CD4-positive, alpha-beta T cell treated with Interleukin-15 for 4 hours (primary cell): ENCODE measurements around the gene MBNL2.

Experiments used
- DNase-seq: peaks from one replicate; pipeline ENCODE4 v3.0.0-alpha.2; 2020; ENCODE audit warnings: low spot score

The MBNL2 gene

DNA sequence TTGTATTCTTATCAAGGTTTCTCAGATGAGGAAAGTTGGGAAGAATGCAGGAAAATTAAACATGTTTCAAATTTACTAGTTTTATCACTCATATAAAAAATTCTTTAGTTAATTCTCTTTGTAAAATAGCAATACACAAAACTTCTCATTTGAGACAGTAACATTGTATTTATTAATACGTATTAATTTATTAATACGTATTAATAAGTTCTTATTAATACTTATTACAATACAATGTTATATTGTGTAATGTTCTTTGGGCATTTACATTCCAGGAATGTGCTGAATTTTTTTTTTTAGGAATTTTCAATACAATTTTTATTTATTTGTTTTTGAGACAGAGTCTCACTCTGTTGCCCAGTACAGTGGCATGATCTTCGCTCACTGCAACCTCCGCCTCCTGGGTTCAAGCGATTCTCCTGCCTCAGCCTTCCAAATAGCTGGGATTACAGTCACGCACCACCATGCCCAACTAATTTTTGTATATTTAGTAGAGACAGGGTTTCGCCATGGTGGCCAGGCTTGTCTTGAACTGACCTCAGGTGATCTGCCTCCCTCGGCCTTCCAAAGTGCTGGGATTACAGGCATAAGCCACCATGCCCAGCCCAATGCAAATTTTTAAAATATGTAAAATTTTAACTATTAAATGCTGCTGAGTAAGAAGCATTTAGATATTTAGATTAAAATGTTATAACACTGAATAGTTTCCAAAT is 31.6 kb downstream of the MBNL2 start:
- DNase-seq: no peak

DNA sequence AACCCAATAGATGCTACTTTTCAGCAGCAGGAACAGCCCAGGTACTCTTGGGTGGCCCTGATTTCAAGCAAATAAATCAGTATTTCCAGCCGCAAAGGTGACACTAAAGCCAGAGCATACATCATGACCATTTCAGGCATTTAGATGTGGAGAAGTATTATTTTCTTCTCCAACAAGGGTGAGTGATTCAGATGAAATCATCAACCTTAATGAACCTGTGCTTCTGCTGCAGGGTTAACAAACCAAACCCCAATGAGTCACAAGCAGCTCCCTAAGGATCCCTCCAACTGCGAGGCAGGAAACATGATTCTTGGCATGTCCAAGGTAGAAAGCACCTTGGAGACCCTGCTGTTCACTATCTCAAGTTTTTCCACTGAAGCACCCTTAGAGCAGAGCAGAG is 32.7 kb downstream of the MBNL2 start:
- no peak for DNase-seq

DNA sequence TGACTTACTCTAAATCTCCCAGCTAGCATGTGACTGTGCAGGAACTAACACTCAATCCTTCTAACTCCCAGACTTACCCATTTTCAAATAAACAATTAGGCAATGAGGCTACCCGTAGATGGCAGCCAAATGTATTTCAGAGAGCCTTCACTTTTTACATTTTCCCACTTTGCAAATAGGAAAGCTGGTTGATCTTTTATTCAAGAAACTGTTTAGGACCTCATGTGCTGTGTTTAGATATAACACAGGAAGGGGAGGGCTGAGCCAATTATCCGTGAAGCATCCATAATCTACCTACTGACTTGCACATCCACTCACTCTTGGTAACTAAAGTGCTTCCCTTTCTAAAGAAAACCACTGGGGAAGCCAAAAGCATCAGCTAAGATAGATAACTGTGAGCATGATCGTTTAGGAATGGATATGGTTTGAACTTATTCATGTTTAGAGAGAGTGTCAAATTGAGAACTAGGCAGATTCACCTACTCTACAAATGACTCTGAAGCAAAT is 33.4 kb downstream of the MBNL2 start:
- DNase-seq: no peak

DNA sequence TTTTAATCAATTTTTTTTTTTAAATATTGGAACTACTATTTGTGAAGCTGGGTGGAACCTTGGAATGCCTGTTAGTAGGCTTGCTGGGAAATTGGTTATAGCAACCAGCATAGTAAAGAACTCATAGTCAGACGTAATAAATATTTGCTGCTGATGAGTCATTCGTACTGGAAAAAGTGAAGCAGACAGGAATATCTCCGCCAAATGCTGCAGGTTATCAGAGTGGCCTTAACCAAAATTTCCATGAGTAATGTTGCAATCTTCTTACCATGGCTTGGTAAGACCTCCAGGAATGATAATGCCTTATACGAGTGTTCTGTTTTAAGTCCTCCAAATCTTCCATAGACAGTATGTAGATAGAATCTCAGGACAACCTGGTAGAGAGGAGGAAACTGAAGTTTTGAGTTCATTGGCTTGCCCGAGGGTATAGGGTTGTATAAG is 34.2 kb downstream of the MBNL2 start:
- DNase-seq: no peak

DNA sequence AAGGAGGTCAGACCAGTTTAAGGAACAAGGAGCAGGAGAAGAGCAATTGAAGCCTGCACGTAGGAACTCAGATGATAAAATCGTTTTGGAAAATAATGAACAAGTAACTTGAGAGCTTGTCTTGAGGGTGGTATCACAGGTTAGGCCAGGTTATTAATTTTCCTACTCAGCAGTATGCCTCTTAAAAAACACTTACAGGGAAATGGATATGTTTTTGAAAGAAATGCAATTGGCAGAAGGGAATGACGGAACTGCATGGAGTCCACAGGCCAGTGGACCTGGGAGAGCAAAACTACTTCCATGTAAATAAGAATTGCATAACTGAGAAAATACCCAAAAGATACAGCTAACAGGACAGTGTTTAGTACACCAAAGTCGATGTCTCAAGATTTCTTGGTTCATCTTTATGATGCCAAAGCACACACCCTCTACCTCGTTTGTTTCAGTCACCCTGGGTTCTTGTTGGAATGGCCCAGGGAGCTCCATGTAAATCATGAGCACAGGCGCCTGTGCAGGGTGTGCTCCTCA is 35.2 kb downstream of the MBNL2 start:
- DNase-seq: no peak

DNA sequence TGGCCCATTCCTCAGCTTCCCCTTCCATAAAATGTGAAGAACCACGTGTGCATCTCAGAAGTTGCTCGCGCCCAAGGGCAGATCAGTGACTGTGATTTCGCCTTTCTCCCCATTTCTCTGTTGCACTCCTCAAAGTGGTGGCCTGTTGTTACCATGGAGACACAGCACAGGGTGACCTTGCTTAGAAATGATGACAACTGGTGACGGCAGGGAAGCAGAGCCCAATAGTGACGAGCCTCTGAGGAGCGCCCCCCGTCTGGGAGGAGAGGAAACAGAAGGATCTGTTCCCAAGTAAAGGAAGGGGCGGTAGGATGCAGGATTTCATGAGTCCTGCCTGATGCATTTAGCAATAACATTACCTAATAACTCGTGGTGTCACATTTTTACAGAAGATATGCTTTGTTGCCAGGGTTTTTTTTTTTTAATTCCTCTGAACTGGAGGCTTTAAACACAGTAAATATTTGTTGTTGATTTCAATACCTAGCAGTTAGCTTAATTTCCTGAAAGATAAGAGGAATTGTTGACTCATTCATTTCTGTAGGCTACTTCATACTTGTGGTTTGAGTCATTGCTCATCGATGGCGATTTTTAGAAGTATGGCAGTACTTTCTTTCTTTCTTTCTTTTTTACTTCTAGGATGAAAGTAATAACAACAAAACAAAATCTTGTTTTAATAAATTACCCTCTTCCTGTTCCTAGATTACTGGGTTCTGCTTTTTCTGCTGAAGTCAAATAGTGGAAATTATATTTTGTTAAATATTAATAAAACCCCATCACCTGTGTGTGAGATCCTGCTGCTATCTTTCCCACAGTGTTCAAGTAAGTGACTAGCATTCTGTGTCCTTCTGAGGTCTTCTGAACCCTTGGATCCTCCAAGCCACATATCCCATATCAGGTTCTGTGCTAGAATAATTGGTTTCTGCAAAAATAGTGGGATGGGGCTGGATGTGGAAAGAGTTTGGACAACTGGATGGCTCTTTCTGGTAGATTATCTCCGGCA is 36.0 kb downstream of the MBNL2 start:
- peak; percentile 57 for DNase-seq

DNA sequence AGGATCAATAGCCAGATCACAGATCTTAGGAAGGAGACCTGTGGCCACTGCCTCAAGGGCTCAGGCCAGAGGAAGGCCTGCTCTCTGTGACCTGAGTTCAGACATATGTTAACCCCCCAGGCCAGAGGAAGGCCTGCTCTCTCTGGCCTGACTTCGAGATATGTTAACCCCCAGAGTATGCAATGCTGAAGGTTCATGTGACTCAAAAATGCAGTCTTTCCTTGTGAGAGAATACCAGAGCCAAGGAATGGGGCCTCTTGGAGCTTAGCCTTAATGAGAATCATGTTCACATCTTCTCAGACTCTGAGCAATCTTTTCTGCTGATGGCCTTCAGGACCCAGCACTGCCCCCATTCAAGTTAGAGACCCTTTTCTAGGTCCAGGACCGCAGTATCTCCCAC is 36.7 kb downstream of the MBNL2 start:
- DNase-seq: no peak

DNA sequence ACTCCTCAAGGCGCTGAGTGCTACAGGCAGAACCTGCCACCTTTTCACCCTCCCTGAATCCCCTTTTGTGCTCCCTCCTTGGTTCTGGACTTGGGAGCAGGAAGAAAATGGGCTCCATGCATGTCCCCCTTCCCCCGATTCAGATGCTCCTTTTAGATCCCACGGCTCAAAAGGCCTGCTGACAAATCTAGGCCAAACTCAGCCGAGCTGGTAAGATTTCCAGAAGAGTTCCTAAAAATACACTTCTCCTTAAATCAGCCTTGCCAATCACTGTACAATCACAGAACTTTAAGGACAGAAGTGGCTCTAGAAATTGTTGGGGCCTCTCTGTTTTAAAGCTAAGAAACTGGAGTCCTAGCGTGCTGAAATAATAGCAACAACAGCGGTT is 37.3 kb downstream of the MBNL2 start:
- no peak for DNase-seq

DNA sequence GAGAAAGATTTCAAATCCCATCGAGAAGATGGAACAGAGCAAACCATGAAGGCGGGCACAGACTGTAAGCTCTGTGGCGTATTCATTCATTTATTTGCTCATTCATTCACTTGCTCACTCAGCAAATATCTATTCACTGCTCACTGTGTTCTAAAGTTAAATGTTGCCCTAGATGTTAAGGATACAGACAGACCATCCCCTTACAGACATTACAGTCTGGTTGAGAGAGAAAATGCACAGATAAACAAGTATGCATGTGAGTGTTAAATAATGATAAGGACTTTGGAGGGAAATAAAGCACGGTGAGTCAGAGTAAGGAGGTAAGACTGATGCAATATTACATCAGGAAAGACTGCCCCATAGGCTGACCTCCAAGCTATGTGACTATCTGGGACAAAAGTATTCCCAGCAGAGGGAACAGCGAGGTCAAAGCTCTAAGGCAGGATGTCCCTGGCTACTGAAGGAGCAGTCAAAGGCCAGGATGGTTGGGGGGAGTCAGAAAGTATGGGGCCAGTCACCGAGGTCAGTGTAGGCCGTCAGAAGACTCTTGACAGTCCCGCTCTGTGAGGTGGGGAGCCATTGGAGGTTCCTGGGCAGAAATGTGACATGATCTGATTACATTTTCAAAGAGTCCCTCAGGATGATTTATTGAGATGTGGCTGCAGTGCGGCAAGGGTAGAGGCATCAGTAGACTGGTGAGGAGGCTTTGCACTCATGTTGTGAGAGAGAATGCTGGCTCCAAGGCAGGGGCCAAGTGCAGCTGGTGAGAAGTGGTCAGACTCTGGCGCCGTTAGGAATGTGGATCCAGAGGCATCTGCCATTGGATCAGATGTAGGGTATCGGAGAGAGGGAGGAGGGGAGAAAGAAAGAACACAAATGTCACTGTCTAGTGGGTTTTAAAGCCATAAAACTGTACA is 37.9 kb downstream of the MBNL2 start:
- DNase-seq: no peak

DNA sequence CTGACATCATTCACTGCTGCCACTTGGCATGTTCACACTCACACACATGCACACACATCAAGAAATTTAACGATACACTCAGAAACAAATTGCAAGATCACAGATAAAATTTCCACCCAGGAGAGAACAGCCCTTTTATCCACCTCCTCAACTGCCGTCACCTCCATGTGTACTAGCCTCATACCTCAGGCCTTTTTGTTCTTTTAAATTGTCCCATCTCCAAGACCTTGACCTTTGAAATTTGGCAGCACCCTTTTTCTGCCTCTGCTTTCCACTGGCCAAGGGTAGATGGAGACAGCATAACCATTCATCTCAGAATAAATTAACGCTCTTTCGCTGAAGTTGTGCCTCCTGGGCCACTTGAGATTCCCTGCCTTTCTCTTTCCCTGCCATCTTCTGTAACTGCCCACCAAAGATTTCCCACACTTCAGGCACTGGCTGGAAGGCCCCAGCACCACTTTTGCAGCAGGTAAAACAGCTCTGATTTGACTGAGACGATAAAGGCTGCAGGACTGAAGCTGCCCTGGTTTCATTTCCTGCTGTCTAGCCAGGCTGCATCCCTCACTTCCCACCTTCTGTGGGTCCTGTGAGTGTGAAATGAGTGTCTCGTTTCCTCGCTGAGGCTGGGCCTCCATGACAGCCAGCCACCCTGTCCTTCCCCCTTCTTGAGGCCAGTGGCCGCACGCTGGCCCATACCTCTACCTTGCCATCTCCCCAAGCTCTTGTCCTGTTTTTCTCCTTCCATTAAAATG is 39.3 kb downstream of the MBNL2 start:
- DNase-seq: peak; percentile 28

DNA sequence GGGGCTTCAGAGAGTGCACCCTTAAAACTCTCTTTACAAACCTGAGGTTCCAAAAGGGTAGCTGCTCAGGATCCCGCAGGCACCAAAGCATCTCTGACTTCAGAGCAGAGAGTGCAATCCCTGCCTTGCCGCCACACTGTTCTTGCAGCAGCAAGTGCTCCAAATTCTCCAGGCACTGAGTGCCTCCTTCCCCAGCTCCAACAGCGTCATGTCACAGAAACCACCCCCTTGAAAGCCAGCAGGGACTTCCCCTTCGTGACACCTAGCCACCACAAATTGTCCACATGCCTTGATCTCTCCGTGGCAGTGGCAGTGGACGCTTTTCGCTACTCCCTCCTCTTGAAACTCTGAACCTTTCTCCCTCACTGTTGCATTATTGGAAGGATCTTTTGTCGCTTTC is 39.9 kb downstream of the MBNL2 start:
- no peak for DNase-seq

DNA sequence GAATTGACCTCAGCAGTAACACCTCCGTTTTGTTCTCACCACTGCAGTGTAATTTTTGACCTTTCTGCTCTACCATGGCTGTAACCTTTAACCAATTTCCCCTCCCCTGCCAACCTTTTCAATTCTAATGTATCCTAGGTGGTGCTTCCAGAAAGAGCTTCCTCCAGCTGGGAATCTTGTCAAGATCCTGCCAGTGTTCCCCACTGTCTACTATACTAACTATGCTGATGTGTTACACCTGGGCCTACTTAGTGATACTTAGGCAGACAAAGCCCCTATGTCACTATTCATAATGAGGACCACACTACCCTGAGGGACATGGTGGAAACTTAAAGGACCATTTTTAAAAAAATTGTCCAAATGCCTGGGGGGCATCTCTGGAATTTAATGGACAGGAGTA is 41.0 kb downstream of the MBNL2 start:
- no peak for DNase-seq

DNA sequence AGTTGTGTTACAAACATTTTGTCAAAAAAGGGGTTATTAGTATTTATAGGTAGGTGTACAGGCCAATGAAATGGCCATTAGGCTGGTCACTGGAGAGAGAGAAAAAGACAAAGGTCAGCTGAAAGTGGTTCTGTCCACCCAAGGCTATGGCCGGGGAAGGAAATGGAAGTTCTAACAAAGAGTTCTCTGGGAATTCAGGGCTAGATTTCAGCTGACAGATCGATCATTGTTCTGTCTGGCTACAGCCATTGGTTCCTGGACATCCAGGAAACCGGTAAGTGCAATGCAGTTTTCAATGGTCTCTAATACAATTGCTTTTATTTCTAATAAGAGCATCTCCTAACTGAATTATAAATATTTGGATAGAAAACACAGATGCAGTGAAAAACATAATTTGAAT is 42.5 kb downstream of the MBNL2 start:
- no peak for DNase-seq

DNA sequence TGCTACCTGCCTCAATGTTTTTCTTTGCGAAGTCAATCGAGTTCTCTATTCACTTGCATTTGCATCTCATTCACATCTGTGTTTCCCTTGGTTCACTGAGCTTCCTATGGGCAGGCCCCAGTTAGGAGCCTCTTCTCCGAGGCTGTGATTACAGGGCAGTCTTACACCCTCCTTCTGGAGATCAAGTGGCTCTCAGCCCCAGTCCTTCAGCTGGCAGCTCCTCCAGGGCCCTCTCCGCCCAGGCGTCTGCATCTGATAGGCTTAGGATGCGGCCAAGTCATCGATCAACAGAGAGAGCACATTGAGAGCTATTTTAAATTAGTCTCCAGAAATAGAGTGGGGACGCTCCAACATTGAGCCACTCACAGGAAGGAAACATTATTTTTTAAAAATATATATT is 44.2 kb downstream of the MBNL2 start:
- no peak for DNase-seq

DNA sequence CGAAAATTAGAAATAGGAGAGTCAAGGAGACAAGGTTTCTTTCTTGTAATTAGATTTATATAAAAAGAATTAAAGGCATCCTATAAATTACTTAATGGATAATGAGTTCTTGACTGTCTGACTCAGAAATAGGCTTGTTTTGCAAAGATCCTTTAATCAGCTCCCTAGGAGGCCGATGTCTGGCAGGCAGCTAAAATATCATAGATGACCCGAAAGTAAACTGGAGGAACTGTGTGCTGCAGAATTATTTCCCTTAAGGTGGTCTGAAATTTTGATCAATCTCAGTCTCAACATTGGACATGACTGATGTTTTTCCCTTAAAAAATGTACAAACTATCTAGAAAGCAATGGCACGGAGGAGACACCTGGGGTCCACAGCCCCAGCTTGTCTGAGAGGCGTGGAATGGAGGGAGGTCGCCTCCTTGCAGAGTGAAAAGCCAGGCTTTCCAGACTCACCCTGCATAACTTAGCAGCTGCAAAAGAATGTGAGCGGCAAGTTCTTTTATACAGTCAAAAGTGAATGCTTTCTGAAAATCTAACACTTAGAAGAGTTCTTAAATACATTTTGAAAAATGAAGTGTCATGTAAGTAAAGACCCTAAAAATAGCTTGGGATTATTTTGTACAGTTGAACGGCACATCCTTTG is 44.8 kb downstream of the MBNL2 start:
- DNase-seq: no peak

DNA sequence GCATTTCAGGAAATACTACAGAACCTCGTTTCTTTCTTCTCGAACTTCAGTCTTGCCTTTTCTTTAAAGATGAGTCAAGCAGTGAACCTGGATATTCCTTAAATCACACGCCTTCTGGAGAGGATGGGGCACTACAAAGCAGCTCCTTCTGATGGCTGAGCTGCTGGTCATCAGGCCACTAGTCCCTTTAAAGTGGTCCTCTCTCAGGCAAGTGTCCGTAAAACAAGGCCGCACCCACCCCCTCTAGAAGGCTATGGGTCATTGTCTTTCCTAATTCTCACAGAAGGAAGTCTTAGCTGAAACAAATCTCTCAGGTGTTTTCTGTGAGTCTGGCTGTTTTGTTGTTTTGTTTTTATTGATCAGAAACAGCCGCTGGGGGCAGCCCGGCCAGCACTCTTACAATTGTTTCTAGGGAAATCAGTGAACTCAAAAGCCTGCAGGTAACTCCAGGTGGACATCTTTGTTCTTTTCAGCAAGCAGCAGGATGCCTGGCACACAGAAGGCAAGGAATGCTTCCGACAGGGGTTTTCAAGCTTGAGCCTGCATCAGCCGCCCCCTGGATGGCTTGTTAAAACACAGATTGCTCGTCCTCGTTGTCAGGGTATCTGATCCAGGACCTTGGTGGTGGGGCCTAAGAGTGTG is 45.4 kb downstream of the MBNL2 start:
- no peak for DNase-seq

DNA sequence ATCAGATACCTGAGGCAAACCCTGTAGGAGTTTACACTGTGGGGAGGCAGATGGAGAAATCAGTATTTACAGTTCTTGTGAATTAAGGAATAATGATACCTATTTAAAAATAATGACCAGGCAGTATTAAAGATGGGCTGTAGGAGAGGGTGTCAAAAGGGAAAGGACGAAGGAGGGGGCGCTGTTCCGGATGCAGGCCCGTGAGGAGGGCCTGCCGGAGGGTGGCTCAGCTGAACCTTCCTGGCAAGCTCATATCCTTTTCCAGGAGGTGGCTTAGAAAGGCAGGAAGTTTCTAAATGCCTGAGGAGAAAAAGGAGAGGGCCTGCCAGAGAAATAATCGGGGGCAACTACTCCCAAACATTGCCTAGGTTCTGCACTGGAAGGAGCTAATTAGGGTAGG is 46.6 kb downstream of the MBNL2 start:
- no peak for DNase-seq

DNA sequence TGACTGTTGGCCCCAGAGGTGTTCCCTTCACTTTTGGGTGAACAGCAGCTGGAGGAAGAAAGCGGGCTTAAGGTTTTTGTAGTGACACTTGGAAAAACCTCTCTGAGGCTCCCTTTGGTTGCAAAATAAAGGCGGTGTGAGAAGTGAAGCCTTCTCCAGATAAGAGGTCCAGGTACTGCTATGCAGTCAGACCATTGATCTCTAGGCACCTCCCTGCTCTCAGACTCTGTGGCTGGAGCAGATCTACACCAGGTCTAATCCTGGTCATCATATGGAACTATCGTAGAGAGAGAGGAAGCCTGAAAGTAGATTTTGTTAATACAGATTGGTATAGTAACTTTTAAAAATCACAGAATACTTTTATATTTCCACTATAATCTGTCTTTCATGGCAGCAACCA is 47.5 kb downstream of the MBNL2 start:
- no peak for DNase-seq

DNA sequence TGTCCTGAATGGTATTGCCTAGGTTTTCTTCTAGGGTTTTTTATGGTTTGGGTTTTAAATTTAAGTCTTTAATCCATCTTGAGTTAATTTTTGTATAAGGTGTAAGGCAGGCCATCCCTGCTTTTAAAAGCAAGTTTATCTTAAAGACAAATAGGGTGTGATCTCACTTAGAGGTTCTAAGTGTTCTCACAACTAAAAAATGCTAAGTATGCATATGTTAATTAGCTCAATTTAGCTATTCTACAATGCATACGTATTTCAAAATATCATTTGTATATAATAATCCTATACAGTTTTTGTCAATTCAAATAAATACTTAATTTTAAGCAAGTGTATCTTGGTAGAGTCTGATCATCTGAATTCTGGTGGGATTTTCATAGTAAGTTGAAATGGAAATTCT is 50.4 kb downstream of the MBNL2 start:
- DNase-seq: no peak

DNA sequence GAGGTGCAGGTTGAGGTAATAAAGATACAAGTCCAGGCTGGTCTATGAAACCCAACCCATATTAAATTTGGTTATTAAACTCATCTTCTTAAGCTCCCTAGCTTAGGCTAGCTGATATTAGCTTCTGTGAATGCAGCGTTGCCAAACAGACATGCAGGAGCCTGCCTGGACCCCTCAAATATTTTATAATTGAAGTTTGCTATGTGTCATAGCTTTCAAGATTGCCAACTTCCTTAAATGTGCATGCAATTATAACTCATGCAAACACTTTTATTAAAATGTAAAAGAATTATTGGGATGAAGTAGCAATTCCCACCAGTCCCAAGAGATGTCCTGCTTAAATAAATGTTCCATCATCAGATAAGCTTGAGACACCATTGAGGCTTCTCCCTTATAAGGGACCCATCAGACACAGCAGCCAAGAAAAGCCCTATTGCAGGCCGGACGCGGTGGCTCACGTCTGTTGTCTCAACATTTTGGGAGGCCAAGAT is 51.3 kb downstream of the MBNL2 start:
- DNase-seq: no peak
